ENCODE results near the gene CSMD2.

CSMD2 gene

DNA sequence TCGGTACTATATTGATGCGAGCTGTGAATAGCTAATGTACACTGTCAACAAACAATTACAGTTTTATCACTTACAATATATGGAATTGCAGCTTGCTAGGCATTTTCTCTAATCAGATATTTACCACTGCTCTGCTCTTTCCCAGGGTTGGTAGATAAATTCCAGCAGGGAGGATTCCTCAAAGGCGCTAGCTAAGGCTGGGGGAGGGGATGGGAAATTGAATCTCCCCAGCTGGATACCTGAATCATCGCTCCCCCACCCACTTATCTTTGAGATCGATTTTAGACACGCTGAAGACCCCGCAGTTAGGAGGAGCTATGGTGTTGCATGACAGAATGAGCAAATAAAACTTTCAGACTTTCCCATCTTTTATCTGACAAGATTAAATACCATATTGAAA lies 127.2 kb downstream of the CSMD2 start:
- TF ChIP-seq, protein P1, sequence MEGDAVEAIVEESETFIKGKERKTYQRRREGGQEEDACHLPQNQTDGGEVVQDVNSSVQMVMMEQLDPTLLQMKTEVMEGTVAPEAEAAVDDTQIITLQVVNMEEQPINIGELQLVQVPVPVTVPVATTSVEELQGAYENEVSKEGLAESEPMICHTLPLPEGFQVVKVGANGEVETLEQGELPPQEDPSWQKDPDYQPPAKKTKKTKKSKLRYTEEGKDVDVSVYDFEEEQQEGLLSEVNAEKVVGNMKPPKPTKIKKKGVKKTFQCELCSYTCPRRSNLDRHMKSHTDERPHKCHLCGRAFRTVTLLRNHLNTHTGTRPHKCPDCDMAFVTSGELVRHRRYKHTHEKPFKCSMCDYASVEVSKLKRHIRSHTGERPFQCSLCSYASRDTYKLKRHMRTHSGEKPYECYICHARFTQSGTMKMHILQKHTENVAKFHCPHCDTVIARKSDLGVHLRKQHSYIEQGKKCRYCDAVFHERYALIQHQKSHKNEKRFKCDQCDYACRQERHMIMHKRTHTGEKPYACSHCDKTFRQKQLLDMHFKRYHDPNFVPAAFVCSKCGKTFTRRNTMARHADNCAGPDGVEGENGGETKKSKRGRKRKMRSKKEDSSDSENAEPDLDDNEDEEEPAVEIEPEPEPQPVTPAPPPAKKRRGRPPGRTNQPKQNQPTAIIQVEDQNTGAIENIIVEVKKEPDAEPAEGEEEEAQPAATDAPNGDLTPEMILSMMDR (IDR thresholded peaks at IDR 0.05; ENCODE audit: insufficient read depth, missing control alignments) = no peak
- FAIRE-seq (no peak), DNase-seq (ENCODE audit: insufficient read length, low spot score) (no peak)

DNA sequence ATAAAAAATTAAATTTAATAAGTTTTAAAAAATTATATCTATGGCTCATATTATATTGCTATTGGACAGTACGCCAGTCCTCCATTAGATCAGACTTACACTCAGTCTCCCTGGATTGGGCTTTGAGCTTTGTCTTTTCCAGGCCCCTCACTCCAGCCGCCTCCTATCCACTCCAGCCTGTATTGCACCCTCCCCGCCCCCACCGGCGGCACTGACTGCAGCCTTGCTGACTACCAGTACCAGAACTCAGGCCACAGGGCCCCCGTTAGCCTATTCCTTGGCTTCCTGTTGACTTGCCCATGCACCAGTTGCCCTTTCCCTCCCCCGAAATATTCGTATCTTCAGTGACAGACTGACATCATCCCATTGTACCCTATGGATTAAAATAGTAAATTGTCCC lies 127.9 kb downstream of the CSMD2 start:
- TF ChIP-seq, protein P1 (IDR thresholded peaks at IDR 0.05; ENCODE audit: insufficient read depth, missing control alignments) = no peak
- DNase-seq (ENCODE audit: insufficient read length, low spot score) (no peak), FAIRE-seq (no peak)

DNA sequence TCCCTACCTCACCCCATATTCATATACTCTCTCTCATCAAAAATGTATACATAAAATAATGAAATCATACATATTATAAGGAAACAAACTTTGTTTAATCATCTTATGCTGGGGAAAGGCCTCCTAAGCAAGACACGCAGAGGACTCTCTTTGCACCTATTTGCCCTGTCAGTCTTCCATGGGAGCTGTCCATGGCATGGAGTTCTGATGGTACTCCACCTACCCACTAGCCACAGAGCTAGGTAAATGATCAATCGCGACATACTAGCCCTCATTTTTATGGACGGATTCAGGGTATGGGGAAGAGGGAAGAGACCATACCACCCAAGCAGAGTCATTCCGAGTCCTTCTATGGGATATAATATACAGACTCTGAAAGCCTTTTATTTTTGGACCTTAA lies 131.0 kb downstream of the CSMD2 start:
- DNase-seq (ENCODE audit: insufficient read length, low spot score) (no peak), FAIRE-seq (no peak)
- TF ChIP-seq, protein P1 (IDR thresholded peaks at IDR 0.05; ENCODE audit: insufficient read depth, missing control alignments) = no peak

DNA sequence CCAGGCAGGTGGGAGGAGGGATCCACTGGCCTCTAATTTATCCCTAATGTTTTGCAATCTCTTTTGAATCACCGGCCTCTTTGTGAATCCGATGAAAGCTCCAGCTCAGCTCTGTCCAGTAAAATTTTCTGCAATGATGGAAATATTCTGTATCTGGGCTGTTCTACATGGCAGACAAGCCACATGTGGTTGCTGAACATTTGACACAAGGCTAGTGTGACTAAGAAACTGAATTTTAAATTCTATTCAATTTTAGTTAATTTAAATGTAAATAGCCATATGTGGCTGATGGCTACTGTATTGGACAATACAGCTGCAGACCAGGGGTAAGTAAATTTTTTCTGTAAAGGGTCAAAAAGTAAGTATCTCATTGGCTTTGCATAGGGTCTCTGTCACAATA lies 135.1 kb downstream of the CSMD2 start:
- FAIRE-seq = no peak

DNA sequence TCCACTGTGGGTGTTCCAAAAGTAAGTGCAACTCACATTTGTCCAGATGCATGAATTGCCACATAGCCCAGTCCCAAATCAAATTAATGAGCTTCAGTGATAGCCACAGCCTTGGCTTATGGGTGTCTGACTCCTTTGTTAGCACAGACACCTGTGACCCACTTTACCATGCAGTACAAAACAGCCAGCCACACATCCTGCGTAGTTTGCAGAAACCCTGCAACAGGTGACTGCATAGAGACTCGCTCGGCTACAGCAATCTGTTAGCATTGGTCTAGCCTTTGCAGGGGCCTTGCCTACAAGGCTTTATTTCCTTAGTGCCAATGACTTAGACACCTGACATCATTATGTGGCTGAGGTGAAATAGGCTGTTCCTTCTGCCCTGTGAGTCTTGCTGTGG lies 135.5 kb downstream of the CSMD2 start:
- FAIRE-seq = no peak

More for the DNA sequence above, 135.1 kb downstream of the CSMD2 start:
- TF ChIP-seq, protein P1 (IDR thresholded peaks at IDR 0.05; ENCODE audit: insufficient read depth, missing control alignments) = no peak
- DNase-seq (ENCODE audit: insufficient read length, low spot score) = no peak

DNA sequence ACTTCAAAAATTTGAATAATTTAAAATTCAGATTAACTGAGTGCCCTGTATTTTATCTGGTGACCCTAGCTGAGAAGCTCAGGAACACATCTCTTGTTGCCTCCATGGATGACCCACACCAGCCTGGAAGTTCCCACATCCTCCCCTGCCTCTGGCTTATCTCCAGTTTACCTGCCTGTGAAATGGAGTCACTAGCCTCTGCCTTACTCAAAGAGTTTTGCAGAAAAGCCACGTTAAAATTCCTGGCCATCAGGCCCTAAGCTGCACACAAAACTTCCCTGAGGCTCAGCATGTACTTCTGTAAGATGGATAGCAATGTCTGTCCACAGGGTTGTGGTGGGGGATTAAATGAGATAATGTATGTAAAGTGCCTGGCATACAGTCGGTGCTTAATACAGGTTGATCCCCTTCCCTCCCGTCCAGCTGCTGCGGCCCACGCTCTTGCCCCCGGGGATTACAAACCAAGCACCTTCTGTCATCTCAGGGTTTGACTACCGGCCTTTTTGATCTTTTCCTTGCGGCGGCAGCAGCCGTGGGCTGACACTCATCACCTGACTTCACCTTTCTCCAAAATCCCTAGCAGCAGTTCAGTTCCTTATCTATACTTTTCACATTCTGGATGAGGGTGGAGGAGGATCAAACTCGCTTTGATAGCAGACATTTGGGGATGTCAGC lies 136.5 kb downstream of the CSMD2 start:
- FAIRE-seq (no peak), DNase-seq (ENCODE audit: insufficient read length, low spot score) (no peak)
- TF ChIP-seq, protein P1 (IDR thresholded peaks at IDR 0.05; ENCODE audit: insufficient read depth, missing control alignments) = no peak

More for the DNA sequence above, 135.5 kb downstream of the CSMD2 start:
- no peak for DNase-seq (ENCODE audit: insufficient read length, low spot score)
- TF ChIP-seq, protein P1 (IDR thresholded peaks at IDR 0.05; ENCODE audit: insufficient read depth, missing control alignments) = no peak

DNA sequence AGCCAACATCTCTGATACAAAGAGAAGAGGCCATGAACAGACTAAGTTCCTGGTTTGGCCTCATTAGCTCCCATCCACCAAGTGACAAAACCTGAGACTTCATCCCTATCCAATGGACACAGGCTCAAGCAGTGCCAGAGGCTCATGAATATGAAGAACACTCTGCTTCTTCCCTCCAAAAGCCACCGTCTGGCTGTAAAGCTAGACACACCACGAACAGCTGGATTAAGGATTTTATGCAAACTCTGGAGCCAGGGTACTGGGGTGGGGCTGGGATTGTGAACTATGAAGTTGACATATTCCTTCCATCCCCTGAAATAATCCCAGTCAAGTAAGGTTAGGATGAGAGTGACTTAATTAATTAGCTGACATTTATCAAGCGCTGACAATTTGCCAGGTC lies 139.4 kb downstream of the CSMD2 start:
- DNase-seq (ENCODE audit: insufficient read length, low spot score) = no peak
- TF ChIP-seq, protein P1 (IDR thresholded peaks at IDR 0.05; ENCODE audit: insufficient read depth, missing control alignments) = no peak
- FAIRE-seq = no peak
